Left renal cortex interstitium (tissue), 4 donors: ENCODE data around the gene FIGNL2. TPM values are rescaled to one million over a fixed set of nuclear protein-coding genes. Genes with fewer than 3 reads are reported as not detected.
A peak's percentile ranks its signal among the peaks of the same experiment; 100 is the strongest.
"Not testable (repeated sequence)": the region's sequence is repeated elsewhere in the genome, so short reads cannot be mapped to it uniquely, and the experiment has no call there.

Experiments used
- DNase-seq, 4 donors: peaks; one replicate each; pipeline ENCODE4 v3.0.0-alpha.2; 2013; ENCODE audit warnings: low read depth in 4 of 4, low spot score in 2 of 4, missing footprints in 1 of 4
- polyA plus RNA-seq, 4 donors: library from polyadenylated mRNA; unstranded; fragments of 120-200 nt; gene quantifications; one replicate each; pipeline ENCODE4 v1.2.1, GENCODE V29; 2013; ENCODE audit not compliant: insufficient read length in 4 of 4

The FIGNL2 gene
- polyA plus RNA-seq, 4 donors, result 2.3 to 7.1 (median 5.2) TPM

DNA sequence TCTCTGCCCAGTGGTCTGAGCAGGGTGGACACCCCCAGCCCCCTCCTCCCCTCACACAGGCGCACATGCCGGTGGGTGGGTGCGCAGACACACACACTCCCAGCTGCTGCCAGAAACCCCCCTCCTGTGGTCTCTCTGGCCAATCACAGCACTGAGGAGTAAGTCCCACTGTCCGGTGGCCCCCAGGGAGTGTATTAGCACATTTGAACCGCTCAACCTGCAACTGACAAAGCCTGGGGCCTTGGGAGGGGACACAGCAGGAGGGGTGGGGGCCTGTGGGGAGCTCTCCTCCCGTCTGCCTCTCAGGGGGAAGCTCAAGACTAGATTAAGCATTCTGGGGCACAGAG, 11.7 kb downstream of the FIGNL2 start:
- no peak for DNase-seq

DNA sequence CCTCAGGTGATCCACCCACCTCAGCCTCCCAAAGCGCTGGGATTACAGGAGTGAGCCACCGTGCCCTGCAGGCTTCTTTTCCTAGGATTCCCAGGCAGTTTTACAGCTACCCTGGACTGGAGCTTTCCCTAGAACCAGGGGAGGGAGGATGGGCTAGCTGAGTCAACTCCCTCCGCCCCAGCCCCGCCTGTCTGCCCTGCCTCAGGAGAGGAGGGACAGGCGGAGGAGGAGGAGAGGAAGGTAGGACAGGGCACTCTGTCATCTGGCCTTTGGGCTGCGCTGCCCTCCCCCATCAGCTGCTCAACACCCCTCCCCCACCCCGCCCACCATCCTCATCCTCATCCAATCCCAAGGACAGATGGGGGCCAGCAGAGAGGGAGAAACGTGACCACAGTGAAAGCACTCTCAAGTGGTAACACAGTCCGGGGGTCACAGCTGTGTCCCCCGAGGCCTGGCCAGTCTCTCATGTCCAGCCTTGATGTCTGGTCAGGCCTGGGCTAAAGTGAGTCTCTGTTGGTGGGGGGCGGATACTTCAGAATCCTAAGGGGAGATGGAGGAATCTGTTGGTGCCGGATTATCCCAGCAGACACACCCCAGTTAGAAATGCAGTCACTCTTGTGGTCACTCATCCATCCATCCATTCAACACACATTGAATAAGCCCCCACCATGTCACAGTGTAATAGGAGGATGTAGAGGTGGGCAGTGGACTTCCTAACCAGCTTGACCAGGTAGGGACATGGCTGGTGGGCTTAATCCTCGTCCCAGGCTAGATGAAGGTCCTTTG, 12.3 kb downstream of the FIGNL2 start:
- no peak for DNase-seq

DNA sequence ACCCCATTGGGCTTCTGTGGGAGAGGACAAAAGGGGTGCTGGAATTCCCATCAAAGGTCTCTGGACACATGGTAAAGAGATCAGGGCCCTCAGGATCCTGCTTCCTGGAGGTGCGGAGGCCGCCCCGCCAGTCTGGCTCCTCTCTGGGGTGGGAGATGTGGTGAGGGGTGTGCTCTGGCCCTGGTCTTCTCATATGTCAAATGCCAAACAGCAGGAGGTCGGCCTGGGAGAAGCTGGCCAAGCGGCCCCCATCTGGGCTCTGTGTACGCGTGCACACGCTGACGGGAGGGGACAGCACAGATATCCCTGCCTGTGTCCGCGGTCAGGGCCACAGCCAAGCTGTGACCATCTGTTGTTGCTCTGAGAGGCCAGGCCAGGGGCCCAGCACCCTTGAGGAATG, 14.1 kb downstream of the FIGNL2 start:
- no peak for DNase-seq

DNA sequence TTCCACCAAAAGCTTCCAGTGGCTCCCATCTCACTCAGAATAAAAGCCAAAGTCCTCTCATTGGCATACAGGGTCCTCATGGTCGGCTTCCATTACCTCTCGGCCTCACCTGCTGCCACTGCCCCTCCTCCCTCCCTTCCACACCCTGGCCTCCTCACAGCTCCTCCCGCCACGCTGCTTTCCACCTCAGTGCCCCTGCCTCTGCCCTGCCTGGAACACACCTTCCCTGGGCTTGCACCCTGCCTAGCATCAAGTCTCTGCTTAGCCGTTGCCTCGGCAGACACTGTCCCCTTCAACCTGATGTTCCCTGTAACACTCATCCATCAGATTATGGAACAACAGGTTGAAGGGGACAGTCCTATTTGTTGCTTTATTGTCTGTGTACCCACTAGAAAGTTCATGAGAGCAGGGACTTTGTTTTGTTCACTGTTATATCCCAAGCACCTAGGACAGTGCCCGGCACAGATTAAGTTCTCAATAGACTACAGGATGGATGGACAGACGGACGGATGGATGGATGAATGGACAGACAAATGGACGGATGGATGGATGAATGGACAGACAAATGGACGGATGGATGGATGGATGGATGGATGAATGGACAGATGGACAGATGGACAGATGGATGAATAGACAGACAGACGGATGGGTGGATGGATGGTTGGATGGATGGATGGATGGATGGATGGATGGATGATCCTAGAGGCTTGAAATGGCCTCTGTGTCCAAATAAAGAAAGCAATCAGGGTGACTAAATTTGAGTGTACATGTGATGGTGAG, 14.9 kb downstream of the FIGNL2 start:
- DNase-seq, result no peak

DNA sequence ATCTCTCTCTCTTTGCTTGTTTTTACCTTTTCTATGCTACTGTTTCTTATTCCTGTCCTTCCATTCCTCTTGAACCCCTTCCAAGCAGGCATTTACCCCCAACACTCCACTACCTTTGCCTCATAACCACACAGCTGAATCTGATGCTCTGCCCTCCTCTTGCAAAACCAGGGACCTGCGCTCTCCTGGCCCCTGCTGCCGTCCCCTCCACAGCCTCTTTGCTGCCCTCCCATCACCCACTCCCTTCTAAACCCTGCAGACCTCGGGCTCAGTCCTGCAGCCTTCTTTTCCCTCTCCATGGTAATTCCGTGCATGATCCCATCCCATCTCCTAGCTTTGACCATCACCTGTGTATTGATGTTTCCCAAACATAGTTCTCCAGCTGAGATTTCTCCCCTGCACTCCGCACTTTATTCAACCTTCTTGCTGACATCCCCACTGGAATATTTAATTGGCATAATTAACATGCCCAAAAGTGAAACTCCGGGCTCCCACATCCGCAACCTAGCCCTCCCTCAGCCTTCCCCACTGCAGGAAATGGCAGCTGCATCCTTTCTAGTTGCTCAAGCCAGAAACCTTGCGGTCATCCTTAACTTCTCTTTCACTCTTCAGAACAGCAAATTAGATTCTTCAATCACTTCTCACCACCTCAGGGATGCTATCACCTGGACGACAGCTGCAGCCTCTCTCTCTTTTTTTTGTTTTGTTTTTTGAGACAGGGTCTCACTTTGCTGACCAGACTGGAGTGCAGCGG, 16.0 kb downstream of the FIGNL2 start:
- no peak for DNase-seq

DNA sequence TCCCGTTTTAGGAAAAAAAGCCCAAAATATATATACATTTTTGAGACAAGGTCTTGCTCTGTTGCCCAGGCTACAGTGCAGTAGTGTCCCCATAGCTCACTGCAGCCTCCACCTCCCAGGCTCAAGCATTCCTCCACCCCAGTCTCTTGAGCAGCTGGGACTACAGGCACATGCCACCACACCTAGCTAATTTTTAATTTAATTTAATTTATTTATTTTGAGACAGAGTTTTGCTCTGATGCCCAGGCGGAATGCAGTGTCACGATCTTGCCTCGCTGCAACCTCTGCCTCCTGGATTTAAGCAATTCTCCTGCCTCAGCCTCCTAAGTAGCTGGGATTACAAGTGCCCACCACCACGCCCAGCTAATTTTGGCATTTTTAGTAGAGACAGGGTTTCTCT, 16.7 kb downstream of the FIGNL2 start:
- DNase-seq, result not testable (repeated sequence)

DNA sequence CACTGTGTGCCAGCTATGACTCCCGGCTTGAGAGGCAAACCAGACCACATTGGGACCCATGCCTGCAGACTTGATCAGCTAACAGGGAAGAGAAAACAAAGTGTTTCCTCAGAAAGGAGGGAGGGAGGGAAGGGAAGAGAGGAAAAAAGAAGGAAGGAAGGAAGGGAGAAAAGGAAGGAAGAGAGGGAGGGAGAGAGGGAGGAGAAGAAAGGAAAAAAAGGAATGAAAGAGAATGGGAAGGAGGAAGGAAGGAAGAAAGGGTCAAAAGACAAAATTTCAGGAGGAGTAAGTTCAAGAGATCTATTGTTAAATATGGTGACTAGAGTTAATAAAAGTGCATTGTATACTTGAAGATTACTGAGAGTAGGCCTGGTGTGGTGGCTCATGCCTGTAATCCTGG, 18.9 kb downstream of the FIGNL2 start:
- no peak for DNase-seq

DNA sequence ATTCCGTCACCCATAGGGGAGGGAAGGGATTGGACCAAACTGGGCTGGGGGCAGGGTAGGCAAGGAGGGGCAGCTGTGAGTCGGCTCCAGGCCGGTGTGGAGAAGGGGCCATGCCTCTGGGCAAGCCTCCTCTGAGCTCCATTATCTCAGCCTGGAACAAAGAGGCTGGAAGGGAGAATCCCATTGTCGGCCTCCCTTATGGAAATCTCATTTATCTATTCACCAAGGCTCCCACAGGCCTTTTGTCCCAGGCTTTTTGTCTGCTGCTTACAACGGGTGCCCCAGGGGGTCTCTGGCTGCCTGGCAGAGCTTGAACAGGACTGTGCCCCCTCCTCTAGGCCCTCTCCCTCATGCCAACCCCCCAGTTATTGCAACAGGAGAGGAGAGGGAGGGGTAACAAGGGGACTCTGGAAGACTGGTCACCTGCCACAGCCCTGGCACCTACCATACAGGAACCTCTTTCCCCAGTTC, 19.5 kb downstream of the FIGNL2 start:
- no peak for DNase-seq

DNA sequence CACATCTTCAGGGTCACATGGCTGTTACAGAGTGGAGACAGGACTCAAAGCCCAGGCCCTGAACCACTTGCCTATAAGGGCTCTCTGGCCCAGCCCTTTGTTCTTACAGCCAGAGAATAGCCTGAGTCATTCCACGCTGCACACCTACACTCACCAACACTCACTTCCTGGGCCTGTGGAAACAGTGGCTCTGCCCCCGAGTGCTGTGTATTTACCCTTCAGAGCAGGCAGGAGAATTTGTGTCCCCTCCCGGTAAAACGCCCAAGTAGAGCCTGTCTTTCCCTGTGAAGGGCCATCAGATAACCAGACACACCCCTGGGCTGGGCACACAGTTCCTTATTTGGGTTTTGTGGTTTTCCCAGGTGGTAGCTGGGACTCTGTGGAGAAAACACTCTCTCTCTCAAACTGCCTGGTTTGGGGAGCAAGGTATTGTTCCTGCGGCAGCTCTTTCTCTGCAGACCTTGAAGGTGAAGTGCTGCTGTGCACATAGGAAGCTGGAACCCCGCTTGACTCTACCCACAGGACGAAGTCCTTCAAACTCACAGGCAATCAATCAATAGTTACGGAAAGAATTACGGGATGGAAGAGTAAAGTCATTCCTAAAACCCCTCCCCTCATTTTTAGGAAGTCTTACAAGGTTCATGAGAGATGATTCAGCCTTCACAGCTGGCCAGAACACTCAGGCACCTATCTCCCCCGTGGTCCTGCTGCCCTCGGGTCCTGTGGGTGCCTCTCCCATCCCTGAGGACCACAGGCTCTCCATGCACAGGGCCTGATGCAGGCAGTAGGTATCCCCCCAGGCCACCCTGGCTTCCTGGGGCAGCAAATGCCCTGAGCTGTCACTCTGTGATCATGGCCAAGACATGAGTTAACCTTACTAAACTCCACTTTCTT, 20.3 kb downstream of the FIGNL2 start:
- no peak for DNase-seq

DNA sequence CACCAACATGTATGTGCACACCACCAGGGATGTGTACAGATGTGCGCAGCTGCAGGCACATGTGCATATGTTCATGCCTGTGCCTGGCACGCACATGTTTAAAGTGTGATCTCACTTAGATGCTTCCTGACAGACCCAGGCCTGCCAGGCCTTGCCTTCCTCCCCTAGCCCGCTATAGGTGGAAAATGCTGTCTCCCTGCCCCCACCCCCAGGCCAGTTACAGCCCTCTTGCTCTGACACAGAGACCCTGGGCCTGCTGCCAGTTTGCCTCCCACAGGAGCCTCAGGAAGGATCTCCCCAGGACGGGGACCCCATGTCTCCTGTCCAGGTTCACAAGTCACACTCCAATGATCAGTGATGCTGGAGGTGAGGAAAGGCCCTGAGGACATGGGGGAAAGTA, 21.6 kb downstream of the FIGNL2 start:
- no peak for DNase-seq

DNA sequence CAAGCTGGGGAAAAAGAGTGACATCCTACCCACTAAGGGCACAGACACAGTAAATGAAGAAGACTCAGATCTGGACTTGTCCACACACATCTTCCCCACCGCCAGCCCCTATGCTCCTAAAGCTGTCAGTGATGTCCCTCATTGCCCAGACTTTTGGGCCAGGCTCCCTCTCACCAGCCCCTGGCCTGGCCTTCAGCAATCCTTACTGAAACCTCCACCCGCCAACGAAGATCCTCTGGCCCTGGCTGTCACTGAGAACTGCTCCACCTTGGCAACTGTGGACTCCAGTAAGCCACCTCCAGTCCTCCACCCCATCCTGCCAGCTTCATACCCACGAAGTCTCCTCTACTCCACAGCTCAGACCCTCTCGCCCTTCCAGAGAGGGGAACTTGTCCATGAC, 23.3 kb downstream of the FIGNL2 start:
- DNase-seq, result no peak

DNA sequence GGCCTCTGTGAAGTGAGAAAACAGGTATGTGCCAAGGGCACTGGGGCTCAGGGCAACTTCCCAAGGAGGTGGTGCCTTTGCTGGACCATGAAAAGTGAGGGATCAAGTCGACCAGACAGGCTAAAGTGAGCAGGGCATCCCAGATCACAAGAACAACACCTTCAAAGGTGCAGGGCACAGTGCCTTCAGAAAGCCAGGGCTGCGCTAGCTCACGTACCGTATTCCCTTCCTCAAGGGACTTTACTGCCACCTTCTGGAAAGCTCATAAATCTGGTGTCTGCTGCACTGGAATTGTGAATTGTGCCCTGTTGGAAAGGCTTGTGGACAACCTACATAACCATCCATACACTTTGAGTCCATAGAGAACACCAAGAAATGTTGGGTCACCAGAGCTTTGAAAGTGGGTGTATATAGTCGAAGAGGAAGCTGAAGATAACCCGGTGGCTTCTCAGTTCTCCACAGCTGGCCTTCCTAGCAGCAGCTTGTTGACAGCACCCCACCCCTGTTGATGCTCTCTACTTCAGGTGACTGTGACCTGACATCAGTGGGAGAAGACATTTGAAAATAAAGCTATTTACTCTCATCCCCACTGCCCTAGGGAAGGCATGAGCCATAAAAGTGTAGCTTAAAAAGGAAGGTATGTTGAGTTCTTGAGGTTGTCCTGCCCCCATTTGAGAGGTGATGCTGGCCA, 24.5 kb downstream of the FIGNL2 start:
- DNase-seq, result no peak

DNA sequence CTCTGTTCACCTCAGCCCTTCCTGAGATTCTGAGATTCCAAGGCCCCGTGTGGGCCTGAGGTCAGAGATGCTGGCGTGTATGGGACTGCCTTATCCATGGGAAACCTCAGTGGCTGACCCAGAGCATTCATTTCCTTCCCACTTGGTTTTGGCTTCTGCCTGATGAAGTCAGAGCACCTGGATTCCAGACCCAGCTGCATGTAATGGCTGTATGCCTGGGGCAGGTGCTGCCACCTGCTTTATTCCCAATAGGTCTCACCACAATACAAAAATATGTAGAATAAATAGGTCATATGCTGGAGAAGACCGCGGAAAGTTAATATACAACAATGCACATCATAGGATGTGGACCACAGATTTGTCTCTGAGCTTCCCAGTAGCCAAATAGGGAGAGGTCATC, 25.6 kb downstream of the FIGNL2 start:
- DNase-seq, result no peak

DNA sequence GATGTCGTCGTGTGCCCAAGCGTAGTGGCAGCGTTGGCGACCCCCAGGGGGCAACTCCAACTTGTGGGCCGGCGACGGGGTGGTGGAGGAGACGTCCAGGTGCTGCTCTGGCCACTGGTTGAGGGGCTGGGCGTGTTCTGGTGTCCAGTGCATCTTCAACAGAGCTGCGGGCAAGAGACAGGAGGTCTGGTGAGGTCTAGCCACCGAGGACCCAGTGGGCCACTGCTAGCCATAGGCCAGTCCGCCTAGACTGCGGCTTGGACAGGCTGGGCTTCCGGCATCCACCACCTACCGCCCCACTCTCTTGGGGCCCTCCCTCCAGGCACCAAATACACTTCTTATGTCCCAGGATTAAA, 26.3 kb downstream of the FIGNL2 start:
- DNase-seq, result no peak

DNA sequence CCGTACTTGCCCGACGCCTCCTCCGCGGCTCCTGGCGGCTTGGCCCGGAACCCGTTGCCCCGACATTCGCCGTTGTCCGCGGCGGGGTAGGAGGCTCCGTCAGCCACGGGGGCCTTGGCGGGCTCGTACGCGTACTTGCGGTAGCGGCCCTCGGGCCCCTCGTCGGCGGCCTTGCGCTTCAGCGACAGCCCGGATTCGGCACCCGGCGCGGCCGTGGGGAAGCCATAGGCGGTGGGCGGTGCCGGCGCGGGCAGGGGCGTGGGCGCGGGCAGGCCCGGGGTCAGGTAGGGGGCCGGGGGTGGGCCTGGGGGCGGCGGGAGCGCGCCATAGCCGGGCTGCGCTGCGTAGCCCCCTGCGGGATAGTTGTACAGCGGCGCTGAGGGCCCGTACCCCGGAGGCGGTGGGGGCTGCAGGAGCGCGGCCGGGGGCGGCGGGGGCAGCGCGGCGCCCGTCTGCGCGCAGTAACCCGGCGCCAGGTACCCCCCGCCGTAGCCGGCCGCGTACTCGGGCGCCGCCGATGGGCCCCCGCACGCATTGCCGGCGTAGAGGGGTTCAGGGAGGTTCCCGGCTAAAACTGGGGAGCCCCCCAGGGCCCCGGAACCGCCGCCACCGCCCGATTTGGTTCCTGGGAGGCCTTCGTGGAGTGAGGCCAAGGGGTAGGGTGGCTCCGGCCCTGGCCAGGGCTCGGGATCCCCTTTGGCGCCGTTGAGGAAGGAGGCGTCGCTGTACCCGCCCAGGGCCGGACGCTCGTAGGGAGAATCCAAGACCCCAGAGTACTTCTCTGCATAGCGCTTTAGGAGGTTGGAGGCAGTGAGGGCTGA, 26.9 kb downstream of the FIGNL2 start:
- DNase-seq, result no peak

DNA sequence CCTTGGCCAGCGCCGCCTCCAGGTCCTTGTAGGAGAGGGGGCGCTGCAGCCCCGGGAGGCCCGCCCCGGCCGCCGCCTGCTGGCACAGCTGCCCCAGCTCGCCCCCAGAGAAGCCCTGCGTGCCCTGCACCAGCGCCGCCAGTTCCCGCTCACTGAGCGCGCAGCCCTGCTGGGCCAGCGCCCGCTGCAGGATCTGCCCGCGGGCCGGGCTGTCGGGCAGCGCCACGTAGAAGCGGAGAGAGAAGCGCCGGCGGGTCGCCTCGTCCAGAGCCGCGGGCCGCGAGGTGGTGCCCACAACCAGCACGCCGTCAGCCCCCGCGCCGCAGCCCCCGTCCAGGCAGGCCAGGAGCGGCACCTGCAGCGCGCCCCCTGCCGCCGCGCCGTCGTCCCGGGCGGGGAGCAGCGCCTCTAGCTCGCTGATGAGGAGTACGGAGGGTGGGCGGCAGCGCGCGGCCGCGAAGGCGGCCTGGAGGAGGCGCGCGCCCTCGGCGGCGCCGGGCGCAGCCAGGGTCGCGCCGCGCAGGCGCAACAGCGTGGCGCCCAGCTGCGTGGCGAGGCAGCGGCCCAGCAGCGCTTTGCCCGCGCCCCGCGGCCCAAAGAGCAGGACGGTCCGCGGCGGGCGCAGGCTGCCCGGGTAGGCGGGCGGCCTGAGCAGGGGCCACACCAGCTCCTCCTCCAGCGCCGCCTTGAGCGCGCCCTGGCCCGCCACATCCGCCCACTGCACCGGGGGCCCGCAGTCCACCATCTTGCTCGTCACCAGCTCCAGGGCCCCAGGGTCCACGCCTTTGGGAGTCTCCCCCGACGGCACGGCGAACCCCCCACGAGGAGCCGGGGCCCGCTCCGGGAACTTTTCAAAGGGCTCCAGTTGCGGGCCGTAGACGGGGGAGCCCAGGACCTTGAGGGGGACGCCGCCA, 27.7 kb downstream of the FIGNL2 start:
- peak in 2 of 4 donors; percentile 46 to 70 for DNase-seq

DNA sequence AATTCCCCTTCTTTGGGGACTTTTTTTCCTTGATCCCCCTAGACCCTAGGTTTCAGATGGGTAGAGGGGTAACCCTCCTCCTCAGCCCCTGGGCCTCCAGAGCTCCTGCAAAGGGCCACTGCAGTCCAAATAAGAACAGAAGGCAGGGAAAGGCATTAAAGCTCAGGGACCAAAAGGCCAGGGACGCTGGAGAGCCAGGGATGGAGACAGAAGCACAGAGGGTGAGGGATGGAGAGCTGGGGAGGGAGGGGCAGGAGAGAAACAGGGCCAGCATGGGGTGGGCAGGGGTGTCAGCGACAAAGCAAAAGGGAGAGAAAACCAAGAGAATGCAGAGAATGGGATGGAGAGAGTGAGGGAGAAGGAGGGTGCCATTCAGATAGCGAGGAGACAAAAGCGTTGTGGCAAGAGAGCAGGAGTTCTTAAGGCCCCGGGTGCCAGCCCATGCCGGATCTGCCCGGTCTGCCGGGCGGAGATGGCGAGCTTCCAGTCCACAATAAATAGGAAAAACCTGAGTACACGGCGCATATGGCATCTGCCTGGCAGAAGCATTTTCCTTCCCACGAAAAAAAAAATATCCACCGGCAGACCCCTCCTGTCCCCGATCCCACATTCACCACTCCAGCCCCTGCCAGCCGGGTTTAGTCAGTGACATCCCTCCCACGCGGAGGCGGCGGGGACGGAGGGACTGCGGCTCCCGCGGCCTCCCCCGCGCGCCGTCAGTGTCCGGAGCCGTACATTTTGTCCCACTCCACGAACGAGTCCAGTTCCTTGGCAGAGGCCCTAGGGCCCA, 28.6 kb downstream of the FIGNL2 start:
- DNase-seq, result no peak
